ENCODE data around the gene MISP. TPM values are rescaled to one million over a fixed set of nuclear protein-coding genes. Genes with fewer than 3 reads are reported as not detected.

The MISP gene
- total RNA-seq, 2 experiments from 2014 or later, result not detected

GRCh38 chr19:810883-811489 is 60.1 kb downstream of the MISP start:
- peaks cover 8% of the 10 kb centered on the region for H3K4me1 Mint-ChIP-seq
- no peak overlapping the region for H3K27ac Mint-ChIP-seq
- H3K27me3 Mint-ChIP-seq, result no peaks in the 10 kb centered on the region
- H3K36me3 Mint-ChIP-seq, result peaks cover 51% of the 10 kb centered on the region
- CTCF ChIA-PET, result no interaction called here
- ATAC-seq (peak; percentile 4), DNase-seq (no peak)
- no peak overlapping the region for H3K4me3 Mint-ChIP-seq
- no peaks in the 10 kb centered on the region for H3K9me3 Mint-ChIP-seq (ENCODE audit: low read depth)

GRCh38 chr19:811506-812048 is 60.7 kb downstream of the MISP start:
- H3K27ac Mint-ChIP-seq, result no peak overlapping the region
- H3K36me3 Mint-ChIP-seq, result peaks cover 54% of the 10 kb centered on the region
- H3K27me3 Mint-ChIP-seq, result no peaks in the 10 kb centered on the region
- no peak overlapping the region for H3K4me3 Mint-ChIP-seq
- ATAC-seq (no peak), DNase-seq (no peak)
- CTCF ChIA-PET, result no interaction called here
- no peaks in the 10 kb centered on the region for H3K9me3 Mint-ChIP-seq (ENCODE audit: low read depth)
- H3K4me1 Mint-ChIP-seq, result peaks cover 8% of the 10 kb centered on the region

DNA sequence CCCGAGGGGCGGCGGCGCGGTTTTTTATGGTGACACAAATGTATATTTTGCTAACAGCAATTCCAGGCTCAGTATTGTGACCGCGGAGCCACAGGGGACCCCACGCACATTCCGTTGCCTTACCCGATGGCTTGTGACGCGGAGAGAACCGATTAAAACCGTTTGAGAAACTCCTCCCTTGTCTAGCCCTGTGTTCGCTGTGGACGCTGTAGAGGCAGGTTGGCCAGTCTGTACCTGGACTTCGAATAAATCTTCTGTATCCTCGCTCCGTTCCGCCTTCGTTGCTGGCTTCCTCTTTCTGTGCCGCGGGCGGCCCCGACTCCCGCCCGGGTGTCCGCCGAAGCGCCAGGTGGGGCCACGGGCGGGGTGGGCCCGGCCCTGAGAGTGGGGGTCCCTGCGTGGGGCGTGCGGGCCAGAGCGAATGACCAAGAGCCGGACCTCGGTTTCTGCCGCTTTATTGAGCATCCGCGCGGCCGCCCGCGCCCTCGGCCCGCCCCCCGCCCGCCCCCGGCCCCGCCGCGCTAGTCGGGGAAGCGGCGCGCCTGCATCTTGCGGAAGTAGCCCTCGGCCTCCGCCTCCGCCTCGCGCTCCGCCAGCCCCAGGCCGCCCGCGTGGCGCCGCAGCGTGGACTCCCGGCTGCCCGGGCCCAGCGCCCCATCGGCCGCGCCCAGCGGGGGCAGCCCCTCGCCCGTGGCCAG is 61.3 kb downstream of the MISP start:
- peaks cover 7% of the 10 kb centered on the region for H3K4me1 Mint-ChIP-seq
- H3K27me3 Mint-ChIP-seq, result no peaks in the 10 kb centered on the region
- no peak for ATAC-seq
- no peak overlapping the region for H3K27ac Mint-ChIP-seq
- no peaks in the 10 kb centered on the region for H3K9me3 Mint-ChIP-seq (ENCODE audit: low read depth)
- peaks cover 50% of the 10 kb centered on the region for H3K36me3 Mint-ChIP-seq
- no peak overlapping the region for H3K4me3 Mint-ChIP-seq
- DNase-seq, result no peak
- CTCF ChIA-PET, result no interaction called here

- Mint-ChIP-seq H3K9me3 (ENCODE audit: low read depth) (no peaks in the 10 kb centered on the region), H3K4me3 (no peak overlapping the region), H3K27ac (no peak overlapping the region), H3K27me3 (no peaks in the 10 kb centered on the region), H3K36me3 (peaks cover 45% of the 10 kb centered on the region), H3K4me1 (peaks cover 1% of the 10 kb centered on the region)
- DNase-seq (no peak), ATAC-seq (no peak)
- CTCF ChIA-PET, result no interaction called here
Observed at GRCh38 chr19:812747-813218, 61.9 kb downstream of the MISP start.

DNA sequence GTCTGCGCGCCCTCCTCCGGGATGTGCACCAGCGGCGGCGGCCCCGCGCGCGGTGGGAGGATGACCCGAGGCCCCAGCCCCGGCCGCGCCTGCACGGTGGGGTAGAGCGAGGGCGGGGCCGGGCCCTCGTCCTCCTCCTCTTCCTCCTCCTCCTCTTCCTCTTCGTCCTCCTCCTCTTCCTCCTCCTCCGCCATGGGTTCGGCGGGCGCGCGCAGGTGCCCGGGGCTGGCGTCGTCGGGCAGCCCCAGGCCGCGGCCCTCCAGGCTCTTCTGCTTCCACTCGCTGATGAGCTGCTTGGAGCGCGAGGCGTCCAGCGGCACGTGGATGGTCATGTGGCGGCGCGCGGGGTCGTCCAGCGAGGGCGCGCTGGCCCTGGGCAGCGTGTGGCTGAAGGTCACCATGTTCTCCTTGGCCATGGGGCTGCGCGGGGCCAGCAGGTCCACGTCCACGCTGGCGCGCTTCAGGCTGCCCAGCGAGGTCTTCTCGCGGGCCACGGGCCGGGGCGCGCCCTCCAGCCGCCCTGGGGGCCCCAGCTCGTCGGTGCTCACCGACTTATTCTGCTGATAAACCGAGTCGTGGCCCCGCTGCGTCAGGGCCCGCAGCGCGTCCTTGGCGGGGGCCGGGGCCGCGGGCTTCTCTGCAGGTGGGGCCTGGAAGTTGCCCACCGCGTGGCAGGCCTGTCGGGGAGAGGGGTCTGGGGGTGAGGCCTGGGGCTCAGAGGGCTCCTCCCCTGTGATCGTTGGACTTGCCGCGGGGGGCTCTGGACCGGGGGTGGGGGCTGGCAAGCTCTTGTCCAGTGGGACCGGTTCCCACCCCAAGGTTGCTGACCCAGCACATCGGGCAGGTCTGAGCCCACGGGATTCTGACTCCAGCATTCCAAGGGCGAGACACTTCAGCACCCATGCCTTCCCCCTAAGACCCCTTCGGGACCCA is 62.6 kb downstream of the MISP start:
- H3K4me3 Mint-ChIP-seq, result no peak overlapping the region
- CTCF ChIA-PET, result no interaction called here
- H3K4me1 Mint-ChIP-seq, result no peaks in the 10 kb centered on the region
- ATAC-seq (no peak), DNase-seq (no peak)
- H3K27ac Mint-ChIP-seq, result no peak overlapping the region
- no peaks in the 10 kb centered on the region for H3K9me3 Mint-ChIP-seq (ENCODE audit: low read depth)
- no peaks in the 10 kb centered on the region for H3K27me3 Mint-ChIP-seq
- H3K36me3 Mint-ChIP-seq, result peaks cover 42% of the 10 kb centered on the region

Small RNA genes lying within 50 kb of the gene (microRNA-seq; reads per million reads assigned to microRNA genes)
- 70.2 reads per million, percentile 63 among the genes with 10 or more reads in this experiment for gene MIR3187
- 17.4 reads per million, percentile 41 among the genes with 10 or more reads in this experiment for gene MIR4745

Other genes starting within 250 kb of the MISP start
- gene TPGS1, start 243.6 kb upstream of the MISP start, total RNA-seq, result 10 to 100 TPM; 19.4 to 21.6 TPM
- 10 to 100 TPM; 58.3 to 58.9 TPM for gene CDC34, start 219.4 kb upstream of the MISP start, total RNA-seq
- gene GZMM, start 207.1 kb upstream of the MISP start, total RNA-seq, result 10 to 100 TPM; 46.9 to 76.3 TPM
- 100 to 1,000 TPM; 206 to 225 TPM for gene BSG, start 178.5 kb upstream of the MISP start, total RNA-seq
- gene HCN2, start 161.2 kb upstream of the MISP start, total RNA-seq, result under 1 TPM; 0.67 to 0.75 TPM
- gene POLRMT, start 117.6 kb upstream of the MISP start, total RNA-seq, result 10 to 100 TPM; 65.0 to 68.1 TPM
- gene FGF22, start 111.2 kb upstream of the MISP start, total RNA-seq, result not detected
- 10 to 100 TPM; 76.9 to 83.0 TPM for gene RNF126, start 87.9 kb upstream of the MISP start, total RNA-seq
- gene FSTL3, start 74.7 kb upstream of the MISP start, total RNA-seq, result 1 to 10 TPM; 2.2 to 3.1 TPM
- under 1 TPM in 1 of 2 experiments, not detected in 1; 0.59 TPM for gene PRSS57, start 55.7 kb upstream of the MISP start, total RNA-seq
- gene PALM, start 42.2 kb upstream of the MISP start, total RNA-seq, result not detected
- gene PTBP1, start 46.3 kb downstream of the MISP start, total RNA-seq, result 100 to 1,000 TPM; 481 to 631 TPM
- not detected for gene PLPPR3, start 70.8 kb downstream of the MISP start, total RNA-seq
- gene AZU1, start 76.7 kb downstream of the MISP start, total RNA-seq, result not detected
- not detected for gene PRTN3, start 89.9 kb downstream of the MISP start, total RNA-seq
- gene ELANE, start 101.2 kb downstream of the MISP start, total RNA-seq, result not detected
- gene CFD, start 108.6 kb downstream of the MISP start, total RNA-seq, result 1 to 10 TPM in 1 of 2 experiments, under 1 TPM in 1; 0.66 to 1.5 TPM
- 10 to 100 TPM; 47.7 to 70.6 TPM for gene MED16, start 142.1 kb downstream of the MISP start, total RNA-seq
- not detected for gene RNU6-9, start 142.4 kb downstream of the MISP start, total RNA-seq
- gene R3HDM4, start 162.1 kb downstream of the MISP start, total RNA-seq, result 10 to 100 TPM; 63.7 to 73.7 TPM
- 1 to 10 TPM in 1 of 2 experiments, under 1 TPM in 1; 0.66 to 1.1 TPM for gene KISS1R, start 166.2 kb downstream of the MISP start, total RNA-seq
- gene ARID3A, start 174.9 kb downstream of the MISP start, total RNA-seq, result 10 to 100 TPM; 30.6 to 35.9 TPM
- 10 to 100 TPM; 64.5 to 87.9 TPM for gene WDR18, start 233.2 kb downstream of the MISP start, total RNA-seq
- gene GRIN3B, start 249.3 kb downstream of the MISP start, total RNA-seq, result not detected